ENCODE results near the gene CAPRIN1.
A peak's percentile ranks its signal among the peaks of the same experiment; 100 is the strongest.
"Not testable (repeated sequence)": the region's sequence is repeated elsewhere in the genome, so short reads cannot be mapped to it uniquely, and the experiment has no call there.

Gene CAPRIN1

GRCh38 chr11:34075178-34075820, 23.8 kb downstream of the CAPRIN1 start:
- TF ChIP-seq CTCF (IDR thresholded peaks at IDR 0.05; ENCODE audit: low read depth, low read length), result no peak
- DNase-seq (ENCODE audit: extremely low read depth, low read depth), result peak; percentile 19

GRCh38 chr11:34080609-34081008, 29.1 kb downstream of the CAPRIN1 start:
- no peak for TF ChIP-seq CTCF (IDR thresholded peaks at IDR 0.05; ENCODE audit: low read depth, low read length)
- no peak for DNase-seq (ENCODE audit: extremely low read depth, low read depth)

GRCh38 chr11:34084637-34085036, 33.1 kb downstream of the CAPRIN1 start:
- DNase-seq (ENCODE audit: extremely low read depth, low read depth), result no peak
- no peak for TF ChIP-seq CTCF (IDR thresholded peaks at IDR 0.05; ENCODE audit: low read depth, low read length)

GRCh38 chr11:34086554-34087283, 35.2 kb downstream of the CAPRIN1 start:
- DNase-seq (ENCODE audit: extremely low read depth, low read depth), result no peak
- TF ChIP-seq CTCF (IDR thresholded peaks at IDR 0.05; ENCODE audit: low read depth, low read length), result no peak

- no peak for DNase-seq (ENCODE audit: extremely low read depth, low read depth)
Observed at GRCh38 chr11:34091825-34092224, 40.3 kb downstream of the CAPRIN1 start.

GRCh38 chr11:34094900-34095299, 43.4 kb downstream of the CAPRIN1 start:
- not testable (repeated sequence) for DNase-seq (ENCODE audit: extremely low read depth, low read depth)

More at GRCh38 chr11:34091825-34092224, 40.3 kb downstream of the CAPRIN1 start:
- TF ChIP-seq CTCF (IDR thresholded peaks at IDR 0.05; ENCODE audit: low read depth, low read length), result no peak

GRCh38 chr11:34098813-34099212, 47.3 kb downstream of the CAPRIN1 start:
- DNase-seq (ENCODE audit: extremely low read depth, low read depth), result no peak
- no peak for TF ChIP-seq CTCF (IDR thresholded peaks at IDR 0.05; ENCODE audit: low read depth, low read length)

All from AG09319 (cell line).